PC-9 (cell line): ENCODE results near the gene CCDC34. TPM values are rescaled to one million over a fixed set of nuclear protein-coding genes. Genes with fewer than 3 reads are reported as not detected.

Source experiments
- BruUV-seq: library from RNA; stranded (reverse); fragments of 400-500 nt; replicated peaks from 2 replicates; lab custom pipeline; 2021; lab: Mats Ljungman, UMichigan
- CTCF ChIA-PET: fragments of 300-600 bp; sonication (Branson Sonifier 250); formaldehyde crosslinking; loops from one replicate; lab custom pipeline; 2022; ENCODE audit warnings: antibody characterized with exemption; lab: Charles Lee
- POLR2A ChIA-PET: fragments of 300-600 bp; sonication (Branson Sonifier 250); formaldehyde crosslinking; loops from one replicate; lab custom pipeline; 2022; ENCODE audit warnings: antibody characterized with exemption; ENCODE audit not compliant: unreplicated experiment; lab: Charles Lee
- DNase-seq, 2 experiments: peaks; one replicate each; pipeline versions ENCODE4 v3.0.0 to v3.0.0-alpha.2; 2015 to 2022; ENCODE audit warnings: mixed read lengths in 1 of 2
- H2AFZ ChIP-seq: fragments of 200-600 bp; sonication (generic); 2 replicates; pipeline ENCODE4 v1.8.1; 2017; ENCODE audit warnings: antibody characterized with exemption
- H3F3A ChIP-seq: fragments of 200-600 bp; sonication (generic); 2 replicates; pipeline ENCODE4 v1.8.1; 2017; ENCODE audit warnings: antibody characterized with exemption, mild to moderate bottlenecking, low read depth; ENCODE audit not compliant: insufficient read depth
- H3K27ac ChIP-seq: fragments of 200-600 bp; sonication (generic); 2 replicates; pipeline ENCODE4 v1.6.1; 2016; ENCODE audit warnings: mixed run types
- H3K27me3 ChIP-seq: fragments of 200-600 bp; sonication (generic); 2 replicates; pipeline ENCODE4 v1.6.1; 2016; ENCODE audit warnings: low read depth, mixed run types; ENCODE audit not compliant: insufficient read depth
- H3K36me3 ChIP-seq: fragments of 200-600 bp; sonication (generic); 2 replicates; pipeline ENCODE4 v1.6.1; 2016; ENCODE audit warnings: low read depth, mixed run types
- H3K4me1 ChIP-seq: fragments of 200-600 bp; sonication (generic); replicated peaks from 2 replicates; pipeline ENCODE4 v1.6.1; 2016; ENCODE audit warnings: mixed run types; ENCODE audit not compliant: insufficient read depth
- H3K4me2 ChIP-seq: fragments of 200-600 bp; sonication (generic); 2 replicates; pipeline ENCODE4 v1.6.1; 2017; ENCODE audit warnings: mixed run types
- H3K4me3 ChIP-seq: fragments of 200-600 bp; sonication (generic); 2 replicates; pipeline ENCODE4 v1.6.1; 2016; ENCODE audit warnings: mixed run types
- H3K79me2 ChIP-seq: fragments of 200-600 bp; sonication (generic); 2 replicates; pipeline ENCODE4 v1.6.1; 2017; ENCODE audit warnings: low read depth, mixed run types
- H3K9me2 ChIP-seq: fragments of 200-600 bp; sonication (generic); 2 replicates; pipeline ENCODE4 v1.8.1; 2017; ENCODE audit warnings: mild to moderate bottlenecking; ENCODE audit not compliant: insufficient read depth
- H3K9me3 ChIP-seq: fragments of 200-600 bp; sonication (generic); 2 replicates; pipeline ENCODE4 v1.8.1; 2016; ENCODE audit warnings: low read depth; ENCODE audit not compliant: insufficient read depth
- H4K20me1 ChIP-seq: fragments of 200-600 bp; sonication (generic); 2 replicates; pipeline ENCODE4 v1.8.1; 2017; ENCODE audit not compliant: insufficient read depth
- EZH2 ChIP-seq: fragments of 200-600 bp; sonication (generic); IDR thresholded peaks from 2 replicates; pipeline ENCODE4 v1.8.0; 2017; ENCODE audit warnings: antibody characterized with exemption, low read depth
- intact Hi-C: fragments of 100-400 bp; cut with micrococcal nuclease; formaldehyde crosslinking; loops from one replicate; pipeline ENCODE4 v1.10.0; 2022; ENCODE audit not compliant: unreplicated experiment
- total RNA-seq: library from RNA; stranded (reverse); gene quantifications from 2 replicates; pipeline ENCODE4 v1.2.3, GENCODE V29; 2021
- TF ChIP-seq, protein P1 (sequence below): fragments of 200-600 bp; sonication (generic); conservative IDR thresholded peaks from 2 replicates; pipeline ENCODE4 v1.6.1; 2017; ENCODE audit warnings: mixed run types, antibody characterized with exemption, mild to moderate bottlenecking, moderate library complexity

CCDC34 gene
- total RNA-seq, 1 experiment from 2014 or later, result 33.6 TPM

DNA sequence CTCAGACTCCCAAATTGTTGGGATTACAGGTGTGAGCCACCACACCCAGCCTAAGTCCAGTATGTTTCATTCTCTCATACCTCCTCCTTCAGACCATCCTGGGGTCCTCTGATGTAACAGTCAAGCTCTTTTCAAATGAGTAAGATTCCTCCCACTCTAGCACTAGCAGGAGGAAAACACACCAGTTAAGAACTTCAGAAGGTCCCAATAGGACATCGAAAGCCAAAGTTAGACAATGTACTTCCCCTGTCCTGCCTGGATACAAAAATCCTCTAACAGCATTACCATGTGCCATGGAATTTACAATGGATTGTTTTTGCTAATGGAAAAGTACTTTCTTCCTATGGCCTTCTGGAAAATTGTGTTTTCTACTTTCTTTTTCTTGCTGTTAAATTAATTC, 67.1 kb downstream of the CCDC34 start:
- H3K27me3 ChIP-seq, result no peaks in the 10 kb centered on the region
- POLR2A ChIA-PET, result interaction anchor here (0.6 kb wide), 1 partner anchor 62 kb away, joined by 6 read pairs; no protein-coding TSS in a partner anchor

GRCh38 chr11:27294654-27295053, 68.4 kb downstream of the CCDC34 start:
- H3K4me3 ChIP-seq, result no peak overlapping the region
- POLR2A ChIA-PET, result no interaction called here
- no peaks in the 10 kb centered on the region for H4K20me1 ChIP-seq

More for the DNA sequence above, 67.1 kb downstream of the CCDC34 start:
- Histone ChIP-seq H2AFZ (no peak overlapping the region), H3K4me2 (no peak overlapping the region), H3K27ac (no peak overlapping the region), H3K4me3 (no peak overlapping the region), H3K36me3 (no peaks in the 10 kb centered on the region), H3K9me2 (no peaks in the 10 kb centered on the region), H3K79me2 (no peaks in the 10 kb centered on the region), H4K20me1 (no peaks in the 10 kb centered on the region), H3K9me3 (peaks cover 11% of the 10 kb centered on the region), H3F3A (0 out of 2 replicates have a peak, but pooled peaks cover 1% of the 10 kb centered on the region), H3K4me1 (no peaks in the 10 kb centered on the region)
- no peak for TF ChIP-seq EZH2
- TF ChIP-seq, protein P1, sequence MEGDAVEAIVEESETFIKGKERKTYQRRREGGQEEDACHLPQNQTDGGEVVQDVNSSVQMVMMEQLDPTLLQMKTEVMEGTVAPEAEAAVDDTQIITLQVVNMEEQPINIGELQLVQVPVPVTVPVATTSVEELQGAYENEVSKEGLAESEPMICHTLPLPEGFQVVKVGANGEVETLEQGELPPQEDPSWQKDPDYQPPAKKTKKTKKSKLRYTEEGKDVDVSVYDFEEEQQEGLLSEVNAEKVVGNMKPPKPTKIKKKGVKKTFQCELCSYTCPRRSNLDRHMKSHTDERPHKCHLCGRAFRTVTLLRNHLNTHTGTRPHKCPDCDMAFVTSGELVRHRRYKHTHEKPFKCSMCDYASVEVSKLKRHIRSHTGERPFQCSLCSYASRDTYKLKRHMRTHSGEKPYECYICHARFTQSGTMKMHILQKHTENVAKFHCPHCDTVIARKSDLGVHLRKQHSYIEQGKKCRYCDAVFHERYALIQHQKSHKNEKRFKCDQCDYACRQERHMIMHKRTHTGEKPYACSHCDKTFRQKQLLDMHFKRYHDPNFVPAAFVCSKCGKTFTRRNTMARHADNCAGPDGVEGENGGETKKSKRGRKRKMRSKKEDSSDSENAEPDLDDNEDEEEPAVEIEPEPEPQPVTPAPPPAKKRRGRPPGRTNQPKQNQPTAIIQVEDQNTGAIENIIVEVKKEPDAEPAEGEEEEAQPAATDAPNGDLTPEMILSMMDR, result no peak
- intact Hi-C loops, result loop anchor here (1.0 to 5.0 kb wide), 3 partner anchors 112 to 190 kb away; no protein-coding TSS in a partner anchor
- CTCF ChIA-PET, result interaction anchor here (0.6 to 1.4 kb wide), 9 partner anchors 13 to 1440 kb away, joined by 3 to 13 read pairs (median 3); no protein-coding TSS in a partner anchor
- no peak for DNase-seq
- BruUV-seq, result no TSS peak

DNA sequence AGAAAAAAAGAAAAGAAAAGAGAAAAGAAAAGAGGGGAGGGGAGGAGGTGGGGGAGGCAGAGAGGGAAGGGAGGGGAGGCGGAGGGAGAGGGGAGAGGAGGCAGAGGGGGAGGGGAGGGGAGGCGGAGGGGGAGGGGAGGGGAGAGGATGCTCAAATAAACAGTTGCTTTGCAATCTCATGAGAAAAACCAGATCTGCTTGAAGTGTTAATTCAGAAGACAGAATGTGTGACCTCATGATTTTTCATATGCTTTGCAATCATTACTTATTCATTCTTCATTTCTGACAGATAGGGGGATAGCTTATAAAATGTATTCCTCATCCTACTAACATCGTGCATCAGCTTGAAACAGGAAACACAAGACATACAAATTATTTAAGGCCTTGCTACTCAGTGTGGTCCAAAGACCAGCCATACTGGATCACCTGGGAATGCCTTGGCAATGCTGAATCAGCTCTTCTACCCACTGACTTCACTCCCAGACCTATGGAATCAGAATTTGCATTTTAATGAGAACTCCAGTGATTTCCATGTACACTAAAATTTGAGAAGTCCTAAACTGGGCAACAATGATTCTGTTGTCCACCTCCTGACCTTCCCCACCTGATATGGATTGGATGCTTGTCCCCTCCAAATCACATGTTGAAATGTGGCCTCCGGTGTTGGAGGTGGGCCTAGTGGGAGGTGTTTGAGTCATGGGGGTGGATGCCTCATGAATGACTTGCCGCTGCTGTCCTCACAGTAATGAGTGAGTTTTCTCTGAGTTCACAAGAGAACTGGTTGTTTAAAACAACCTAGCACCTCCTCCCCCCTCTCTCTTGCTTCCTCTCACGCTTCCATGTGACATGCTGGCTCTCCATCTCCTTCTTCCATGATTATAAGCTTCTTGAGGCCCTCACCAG, 69.2 kb downstream of the CCDC34 start:
- BruUV-seq, result no TSS peak
- Histone ChIP-seq H3K9me3 (peaks cover 11% of the 10 kb centered on the region), H3K27me3 (no peaks in the 10 kb centered on the region), H3K9me2 (no peaks in the 10 kb centered on the region), H4K20me1 (no peaks in the 10 kb centered on the region), H3K27ac (no peak overlapping the region), H3K4me1 (no peaks in the 10 kb centered on the region), H3K36me3 (no peaks in the 10 kb centered on the region), H3K4me2 (no peak overlapping the region), H3F3A (0 out of 2 replicates have a peak, but pooled peaks cover 3% of the 10 kb centered on the region), H3K79me2 (no peaks in the 10 kb centered on the region), H3K4me3 (no peak overlapping the region), H2AFZ (no peak overlapping the region)
- DNase-seq, result no peak
- intact Hi-C loops, result no loop called here
- ChIA-PET CTCF (no interaction called here), POLR2A (no interaction called here)
- no peak for TF ChIP-seq EZH2
- TF ChIP-seq, protein P1, result no peak

More at GRCh38 chr11:27294654-27295053, 68.4 kb downstream of the CCDC34 start:
- Histone ChIP-seq H3K36me3 (no peaks in the 10 kb centered on the region), H3K27me3 (no peaks in the 10 kb centered on the region), H2AFZ (no peak overlapping the region), H3K4me1 (no peaks in the 10 kb centered on the region), H3K79me2 (no peaks in the 10 kb centered on the region), H3K9me3 (peaks cover 11% of the 10 kb centered on the region), H3K9me2 (no peaks in the 10 kb centered on the region), H3K27ac (no peak overlapping the region), H3K4me2 (no peak overlapping the region), H3F3A (0 out of 2 replicates have a peak, but pooled peaks cover 3% of the 10 kb centered on the region)
- no TSS peak for BruUV-seq
- no peak for DNase-seq
- no peak for TF ChIP-seq EZH2
- TF ChIP-seq, protein P1, result no peak
- CTCF ChIA-PET, result no interaction called here
- intact Hi-C loops, result loop anchor here (5.0 kb wide), 1 partner anchor 173 kb away; no protein-coding TSS in a partner anchor
